LNCaP clone FGC (cell line): ENCODE data around the gene UTS2R.

Source experiments
- DNase-seq: peaks from one replicate; pipeline ENCODE4 v3.0.0-alpha.2; 2011; ENCODE audit warnings: low read depth
- H3K4me3 ChIP-seq: 2 replicates; pipeline ENCODE4 v1.5.1; 2011; ENCODE audit warnings: mild to moderate bottlenecking, low read depth, low read length, control low read depth
- TF ChIP-seq, protein P1 (sequence below): IDR thresholded peaks from 2 replicates; pipeline ENCODE4 v1.5.1; 2012; ENCODE audit warnings: mild to moderate bottlenecking; ENCODE audit not compliant: control insufficient read depth, insufficient read depth; ENCODE audit errors: extremely low read depth

Gene UTS2R

DNA sequence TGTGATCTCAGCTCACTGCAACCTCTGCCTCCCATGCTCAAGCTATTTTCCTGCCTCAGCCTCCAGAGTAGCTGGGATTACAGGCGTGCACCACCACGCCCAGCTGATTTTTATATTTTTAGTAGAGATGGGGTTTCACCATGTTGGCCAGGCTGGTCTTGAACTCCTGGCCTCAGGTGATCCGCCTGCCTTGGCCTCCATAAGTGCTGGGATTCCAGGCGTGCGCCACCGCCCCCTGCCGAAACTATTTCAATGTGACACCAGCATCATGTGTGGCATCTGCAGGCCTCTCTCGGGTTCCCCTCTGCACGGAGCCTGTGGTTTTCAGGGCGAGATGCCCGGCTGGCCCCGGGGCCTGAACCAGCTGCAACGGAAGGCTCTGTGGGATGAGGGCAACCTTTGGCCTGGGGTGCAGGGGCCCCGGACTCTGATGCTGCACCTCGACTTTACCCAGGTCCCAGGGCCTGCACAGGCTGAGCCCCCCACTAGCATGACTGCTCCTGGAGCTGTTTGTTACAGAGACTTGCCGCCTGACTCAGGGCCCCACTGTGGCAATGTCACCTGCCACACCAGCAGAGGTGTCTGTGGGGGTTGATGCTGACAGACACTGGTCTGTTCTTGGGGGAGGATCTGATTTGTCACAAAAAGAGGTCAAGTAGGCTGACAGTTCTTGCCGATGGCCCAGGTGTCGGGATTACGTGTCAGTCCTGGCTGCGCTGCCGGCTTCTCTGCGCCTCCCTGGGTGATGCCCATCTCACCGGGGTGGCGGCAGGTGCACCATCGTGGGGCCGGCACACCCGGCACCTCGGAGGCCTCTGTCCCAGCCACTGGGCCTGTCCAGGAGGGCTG is 21.2 kb upstream of the UTS2R start:
- TF ChIP-seq, protein P1, sequence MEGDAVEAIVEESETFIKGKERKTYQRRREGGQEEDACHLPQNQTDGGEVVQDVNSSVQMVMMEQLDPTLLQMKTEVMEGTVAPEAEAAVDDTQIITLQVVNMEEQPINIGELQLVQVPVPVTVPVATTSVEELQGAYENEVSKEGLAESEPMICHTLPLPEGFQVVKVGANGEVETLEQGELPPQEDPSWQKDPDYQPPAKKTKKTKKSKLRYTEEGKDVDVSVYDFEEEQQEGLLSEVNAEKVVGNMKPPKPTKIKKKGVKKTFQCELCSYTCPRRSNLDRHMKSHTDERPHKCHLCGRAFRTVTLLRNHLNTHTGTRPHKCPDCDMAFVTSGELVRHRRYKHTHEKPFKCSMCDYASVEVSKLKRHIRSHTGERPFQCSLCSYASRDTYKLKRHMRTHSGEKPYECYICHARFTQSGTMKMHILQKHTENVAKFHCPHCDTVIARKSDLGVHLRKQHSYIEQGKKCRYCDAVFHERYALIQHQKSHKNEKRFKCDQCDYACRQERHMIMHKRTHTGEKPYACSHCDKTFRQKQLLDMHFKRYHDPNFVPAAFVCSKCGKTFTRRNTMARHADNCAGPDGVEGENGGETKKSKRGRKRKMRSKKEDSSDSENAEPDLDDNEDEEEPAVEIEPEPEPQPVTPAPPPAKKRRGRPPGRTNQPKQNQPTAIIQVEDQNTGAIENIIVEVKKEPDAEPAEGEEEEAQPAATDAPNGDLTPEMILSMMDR: no peak
- DNase-seq: no peak
- H3K4me3 ChIP-seq: no peak overlapping the region

DNA sequence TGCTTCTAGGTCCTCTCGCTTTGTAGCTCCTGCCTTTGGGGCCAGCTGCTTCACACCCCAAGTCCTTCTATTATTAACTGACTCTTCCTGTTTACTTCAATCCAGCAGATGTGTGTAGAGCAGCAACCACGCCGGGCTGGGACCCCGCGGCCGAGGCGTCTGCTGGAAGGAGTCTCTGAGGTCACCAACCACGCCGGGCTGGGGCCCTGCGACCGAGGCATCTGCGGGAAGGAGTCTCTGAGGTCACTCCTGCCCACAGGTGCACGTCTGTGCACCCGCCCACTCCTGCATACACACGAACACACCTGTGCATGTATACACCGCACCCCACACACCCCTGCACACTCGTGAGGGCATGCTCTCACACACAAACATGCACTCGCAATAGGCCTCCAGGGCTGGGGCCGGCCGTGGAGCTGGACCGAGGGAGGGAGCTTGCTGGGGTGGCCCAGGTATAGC is 20.3 kb upstream of the UTS2R start:
- TF ChIP-seq, protein P1: no peak
- no peak for DNase-seq
- H3K4me3 ChIP-seq: no peak overlapping the region

DNA sequence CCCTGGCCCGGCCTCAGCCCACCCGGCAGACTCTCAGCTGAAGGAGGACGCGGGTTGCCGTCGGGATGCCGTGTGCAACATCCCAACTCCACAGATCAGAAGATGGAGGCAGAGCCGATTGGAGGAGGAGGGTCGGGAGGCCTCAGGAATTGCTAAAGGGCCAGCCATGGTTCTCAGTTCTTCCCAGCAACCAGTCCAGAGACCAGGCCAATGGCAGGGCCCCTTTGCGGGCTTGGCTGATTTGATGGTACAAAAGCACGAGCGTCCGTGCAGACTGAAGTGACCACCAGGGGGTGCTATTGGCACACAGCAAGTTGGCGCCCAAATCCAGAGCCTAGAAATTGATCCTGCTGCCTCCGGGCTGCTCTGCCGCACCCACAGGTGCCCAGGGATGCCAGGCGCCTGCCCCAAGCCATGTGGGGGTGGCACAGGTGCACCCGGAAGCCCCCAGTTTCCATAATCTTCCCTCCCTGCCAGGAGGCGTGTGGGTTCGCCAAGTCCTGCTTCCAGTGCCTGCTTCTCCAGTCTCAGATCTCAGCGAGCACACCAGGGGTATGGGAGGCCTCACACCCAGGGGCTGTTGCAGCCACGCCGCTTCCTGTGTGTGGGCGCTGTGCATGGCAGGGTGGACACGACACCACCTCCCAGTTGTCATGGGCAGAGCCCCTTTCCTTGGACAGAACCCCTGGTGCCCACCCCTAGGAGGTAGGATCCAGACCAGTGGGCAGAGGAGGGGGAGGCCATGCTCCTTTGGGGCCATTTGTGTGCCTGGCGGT is 19.7 kb upstream of the UTS2R start:
- TF ChIP-seq, protein P1: peak; percentile 94
- peak; percentile 81 for DNase-seq

DNA sequence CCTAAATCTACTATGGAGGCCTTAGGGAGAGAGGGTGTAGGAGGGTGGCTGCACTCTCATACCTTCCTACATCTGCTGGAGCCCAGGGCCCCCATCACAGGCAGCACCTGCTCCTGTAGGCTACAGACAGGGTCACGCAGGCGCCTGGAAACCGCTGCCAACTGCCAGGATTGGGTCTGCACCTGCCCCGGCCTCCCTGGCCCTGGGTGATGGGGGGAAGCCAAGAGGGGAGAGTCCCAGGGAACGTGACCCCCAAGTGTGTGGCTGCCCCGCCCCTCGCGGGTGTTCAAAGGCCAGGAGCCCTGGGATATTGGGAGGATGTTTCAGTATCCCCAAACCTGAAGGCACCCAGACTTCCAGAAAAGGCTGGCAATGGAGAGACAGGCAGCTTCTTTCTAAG is 18.1 kb upstream of the UTS2R start:
- TF ChIP-seq, protein P1: no peak
- DNase-seq: no peak
- H3K4me3 ChIP-seq: no peak overlapping the region

More for the DNA sequence above, 19.7 kb upstream of the UTS2R start:
- no peak overlapping the region for H3K4me3 ChIP-seq

DNA sequence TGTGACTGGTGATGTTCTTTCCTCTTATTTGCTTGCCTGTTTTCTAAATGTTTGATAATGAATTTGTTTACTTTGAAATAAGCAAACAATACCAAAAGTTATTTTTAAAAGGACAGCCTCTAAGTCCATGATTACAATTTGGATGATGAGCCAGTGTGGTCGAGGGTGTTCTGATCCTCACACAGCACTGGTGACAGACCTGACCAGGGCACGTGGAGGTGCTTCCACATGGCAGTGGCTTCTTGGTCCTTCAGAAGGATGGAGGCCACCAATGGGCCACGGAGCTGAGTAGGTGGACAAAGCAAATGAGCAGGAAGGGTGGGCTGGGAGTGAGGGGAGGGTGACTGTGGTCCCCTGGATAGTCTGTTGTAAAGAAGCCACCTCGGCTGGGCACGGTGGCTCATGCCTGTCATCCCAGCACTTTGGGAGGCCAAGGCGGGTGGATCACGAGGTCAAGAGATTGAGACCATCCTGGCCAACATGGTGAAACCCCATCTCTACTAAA is 16.7 kb upstream of the UTS2R start:
- no peak overlapping the region for H3K4me3 ChIP-seq
- TF ChIP-seq, protein P1: no peak
- no peak for DNase-seq

DNA sequence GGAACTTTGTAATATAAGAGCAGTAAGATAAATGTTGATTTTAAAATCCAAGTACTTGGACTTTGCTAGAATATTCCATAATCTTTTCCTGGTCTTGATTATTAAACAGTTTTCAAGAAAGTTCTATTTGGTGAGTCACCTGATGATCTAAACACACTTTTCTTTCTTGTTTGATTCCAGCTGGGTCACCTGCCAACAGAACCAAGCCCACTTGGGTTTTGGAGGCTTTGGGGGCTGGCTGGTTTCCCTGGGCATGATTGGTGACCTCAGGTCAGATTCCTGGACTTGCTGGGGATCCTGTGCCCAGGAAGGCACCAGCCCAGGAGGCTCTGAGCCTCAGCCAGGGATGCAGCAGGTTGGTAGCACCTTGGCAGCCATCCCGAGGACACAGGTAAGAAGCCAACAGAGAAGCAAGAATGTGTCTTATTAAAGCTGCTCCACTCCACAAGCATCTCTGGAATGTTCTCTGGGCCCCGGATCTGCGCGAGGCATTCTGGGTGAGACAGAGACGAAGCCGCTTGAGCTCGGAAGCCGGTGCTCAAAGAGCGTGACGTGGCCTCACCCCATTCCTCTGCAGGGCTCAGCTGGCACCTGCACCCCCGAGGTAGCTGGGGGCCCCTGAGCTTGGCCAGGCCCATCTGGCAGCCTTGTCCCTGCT is 15.7 kb upstream of the UTS2R start:
- H3K4me3 ChIP-seq: no peak overlapping the region
- DNase-seq: peak; percentile 73
- TF ChIP-seq, protein P1: no peak
